Thoracic aorta (tissue), 2 donors: ENCODE measurements around the gene SPACA6. TPM values are rescaled to one million over a fixed set of nuclear protein-coding genes. Genes with fewer than 3 reads are reported as not detected.
A peak's percentile ranks its signal among the peaks of the same experiment; 100 is the strongest.

ENCODE experiments used
- ATAC-seq: fragments of 150-250 bp; one replicate; pipeline ENCODE4 v1.8.0; 2017; ENCODE audit warnings: low read depth; ENCODE audit not compliant: insufficient number of reproducible peaks, low FRiP score
- DNase-seq: peaks from one replicate; pipeline ENCODE4 v3.0.0-alpha.2; 2020; ENCODE audit warnings: low spot score
- H3K27ac ChIP-seq, 2 donors: fragments of 200-600 bp; sonication (generic); 1 replicate in 1 of 2; 2 replicates in 1 of 2; pipeline ENCODE4 v1.5.1; 2016; ENCODE audit warnings: mild to moderate bottlenecking in 2 of 2, moderate library complexity in 2 of 2
- H3K27me3 ChIP-seq: fragments of 200-600 bp; sonication (generic); replicated peaks from 2 replicates; pipeline ENCODE4 v1.6.0; 2016; ENCODE audit warnings: mild to moderate bottlenecking; ENCODE audit not compliant: insufficient read depth
- H3K36me3 ChIP-seq: fragments of 200-600 bp; sonication (generic); one replicate; pipeline ENCODE4 v1.5.1; 2016
- H3K4me1 ChIP-seq, 2 donors: fragments of 200-600 bp; sonication (generic); 1 replicate in 1 of 2; 2 replicates in 1 of 2; pipeline versions ENCODE4 v1.5.1 to v1.6.0; 2016; ENCODE audit warnings: low read depth in 2 of 2, mild to moderate bottlenecking in 1 of 2; ENCODE audit not compliant: control insufficient read depth in 1 of 2
- H3K4me3 ChIP-seq: fragments of 200-600 bp; sonication (generic); 2 replicates; pipeline ENCODE4 v1.5.1; 2016; ENCODE audit warnings: mild to moderate bottlenecking
- H3K9me3 ChIP-seq: fragments of 200-600 bp; sonication (generic); 2 replicates; pipeline ENCODE4 v1.5.1; 2016
- CTCF ChIP-seq: fragments of 200-600 bp; sonication (generic); IDR thresholded peaks from one replicate; pipeline ENCODE4 v1.5.1; 2019; ENCODE audit warnings: antibody characterized with exemption
- total RNA-seq, 2 donors: library from RNA; depleted of rRNA; stranded (reverse); fragments of >200 nt; gene quantifications; one replicate each; pipeline versions ENCODE4 v1.1.0 to v1.2.3, GENCODE V29; 2016

SPACA6 gene
- total RNA-seq, 2 donors from 2014 or later = 24.1 to 72.4 TPM

DNA sequence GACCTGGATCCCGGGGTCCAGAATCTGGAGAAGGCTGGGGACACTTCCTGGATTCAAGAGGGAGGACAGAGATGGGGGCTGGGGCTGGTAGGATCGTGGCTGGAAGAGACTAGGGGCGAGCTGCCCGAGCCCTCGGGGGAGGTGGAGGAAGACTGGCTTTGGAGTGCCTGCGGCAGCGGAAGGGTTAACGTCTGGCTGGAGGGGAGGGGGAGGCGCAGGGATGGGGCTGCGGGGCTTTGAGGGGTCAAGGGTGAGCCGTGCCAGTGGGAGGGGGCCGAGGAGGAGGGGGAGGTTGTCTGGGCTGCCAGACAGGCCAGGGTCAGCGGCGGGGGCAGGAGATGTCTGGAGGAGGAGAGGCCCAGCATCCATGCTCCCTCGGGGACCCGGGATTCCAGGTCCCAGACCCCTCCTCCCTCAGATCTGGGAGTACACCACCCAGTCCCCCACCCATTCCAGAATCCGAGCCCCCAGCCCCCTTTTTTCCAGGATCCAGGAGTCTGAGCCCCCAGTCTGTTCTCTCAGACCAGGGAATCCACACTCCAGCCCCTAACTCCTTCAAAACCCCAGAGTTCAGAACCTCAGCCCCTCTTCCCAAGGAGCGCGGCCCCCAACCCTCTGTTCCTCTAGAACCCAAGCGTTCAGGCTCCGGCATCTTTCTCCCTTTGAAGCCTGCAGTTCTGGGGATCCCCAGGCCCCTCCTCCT is 3.2 kb upstream of the SPACA6 start:
- peaks cover 17 to 55% of the 10 kb centered on the region in 2 donors for H3K4me1 ChIP-seq
- peak overlapping the region; percentile 85 for H3K4me3 ChIP-seq
- no peaks in the 10 kb centered on the region for H3K27me3 ChIP-seq
- peak overlapping the region; percentile 90 to 97 for H3K27ac ChIP-seq
- DNase-seq (no peak), ATAC-seq (no peak)
- no peaks in the 10 kb centered on the region for H3K36me3 ChIP-seq
- no peaks in the 10 kb centered on the region for H3K9me3 ChIP-seq
- TF ChIP-seq CTCF = no peak

DNA sequence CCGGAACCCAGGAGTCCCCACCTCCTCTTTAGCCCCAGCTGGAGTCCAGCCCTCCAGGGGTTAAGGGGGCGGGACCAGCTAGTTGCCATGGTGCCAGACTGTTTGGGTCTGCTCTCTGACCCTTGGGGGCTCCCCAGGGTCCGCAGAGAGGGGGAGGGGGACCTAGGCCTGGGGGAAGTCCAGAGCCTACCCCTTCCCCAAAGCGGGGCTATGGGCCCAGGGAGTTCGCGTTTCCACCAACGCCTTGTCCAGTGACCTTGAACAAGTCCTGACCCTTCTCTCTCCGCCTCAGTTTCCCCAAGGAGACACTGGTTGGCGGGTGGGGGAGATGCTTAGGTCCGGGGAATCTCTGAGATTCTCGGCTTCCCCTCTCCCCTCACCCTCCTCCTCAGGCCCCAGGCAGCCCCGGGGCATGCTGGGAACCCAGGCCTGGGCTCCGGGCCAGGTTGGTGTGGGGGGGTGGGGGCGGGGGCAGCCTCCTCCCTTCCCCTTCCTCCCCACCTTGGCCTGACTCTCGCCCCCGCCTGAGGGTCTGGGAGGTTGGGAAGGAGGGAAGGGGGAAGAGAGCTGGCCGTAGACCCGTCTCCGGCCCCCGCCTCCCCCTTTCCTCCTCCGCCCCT is 2.6 kb upstream of the SPACA6 start:
- Histone ChIP-seq H3K36me3 (peaks cover 3% of the 10 kb centered on the region), H3K9me3 (no peaks in the 10 kb centered on the region), H3K4me3 (peak overlapping the region; percentile 85), H3K27ac (peak overlapping the region; percentile 90 to 97), H3K27me3 (no peaks in the 10 kb centered on the region), H3K4me1 (peaks cover 17 to 55% of the 10 kb centered on the region in 2 donors)
- DNase-seq (no peak), ATAC-seq (peak; percentile 46)
- no peak for TF ChIP-seq CTCF

GRCh38 chr19:51691074-51691583 is 2.0 kb upstream of the SPACA6 start:
- Histone ChIP-seq H3K27me3 (no peaks in the 10 kb centered on the region), H3K4me1 (peaks cover 17 to 55% of the 10 kb centered on the region in 2 donors), H3K36me3 (peaks cover 4% of the 10 kb centered on the region), H3K4me3 (peak overlapping the region; percentile 85), H3K9me3 (no peaks in the 10 kb centered on the region), H3K27ac (peak overlapping the region; percentile 90 to 97)
- ATAC-seq (no peak), DNase-seq (no peak)
- TF ChIP-seq CTCF = no peak

GRCh38 chr19:51691584-51692428 is 1.3 kb upstream of the SPACA6 start:
- H3K4me1 ChIP-seq = peaks cover 17 to 52% of the 10 kb centered on the region in 2 donors
- DNase-seq (no peak), ATAC-seq (no peak)
- peak overlapping the region; percentile 90 to 97 for H3K27ac ChIP-seq
- peaks cover 4% of the 10 kb centered on the region for H3K36me3 ChIP-seq
- no peak for TF ChIP-seq CTCF
- H3K4me3 ChIP-seq = peak overlapping the region; percentile 85
- no peaks in the 10 kb centered on the region for H3K9me3 ChIP-seq
- H3K27me3 ChIP-seq = no peaks in the 10 kb centered on the region

GRCh38 chr19:51692468-51692867 is 662 bp upstream of the SPACA6 start:
- DNase-seq (no peak), ATAC-seq (no peak)
- no peaks in the 10 kb centered on the region for H3K9me3 ChIP-seq
- H3K27ac ChIP-seq = peak overlapping the region; percentile 46 to 97
- no peaks in the 10 kb centered on the region for H3K27me3 ChIP-seq
- no peak for TF ChIP-seq CTCF
- H3K4me1 ChIP-seq = peaks cover 13 to 46% of the 10 kb centered on the region in 2 donors
- H3K36me3 ChIP-seq = peaks cover 10% of the 10 kb centered on the region
- H3K4me3 ChIP-seq = peak overlapping the region; percentile 85
